HUES48 (cell line): Measurements from ENCODE around the gene SPO11.

Experiments
- H3K27ac ChIP-seq: one replicate; pipeline ENCODE4 v1.7.0; 2013; ENCODE audit warnings: low read depth, low read length, inconsistent platforms
- H3K27me3 ChIP-seq: 2 replicates; pipeline ENCODE4 v1.6.1; 2013; ENCODE audit warnings: mild to moderate bottlenecking, low read length; ENCODE audit not compliant: control insufficient read depth, insufficient read depth
- H3K36me3 ChIP-seq: 2 replicates; pipeline ENCODE4 v1.6.1; 2013; ENCODE audit warnings: low read length; ENCODE audit not compliant: control insufficient read depth, insufficient read depth
- H3K4me1 ChIP-seq: 2 replicates; pipeline ENCODE4 v1.6.1; 2013; ENCODE audit warnings: mild to moderate bottlenecking, low read length; ENCODE audit not compliant: control insufficient read depth, insufficient read depth
- H3K4me3 ChIP-seq: 2 replicates; pipeline ENCODE4 v1.5.1; 2013; ENCODE audit warnings: mild to moderate bottlenecking, low read depth, low read length
- H3K9ac ChIP-seq: 2 replicates; pipeline ENCODE4 v1.6.1; 2013; ENCODE audit warnings: mild to moderate bottlenecking, low read depth, low read length, moderate library complexity
- H3K9me3 ChIP-seq: 2 replicates; pipeline ENCODE4 v1.6.1; 2013; ENCODE audit warnings: low read length; ENCODE audit not compliant: control insufficient read depth, insufficient read depth

The SPO11 gene

GRCh38 chr20:57375652-57376230, 46.1 kb downstream of the SPO11 start:
- no peaks in the 10 kb centered on the region for H3K27me3 ChIP-seq
- peaks cover 94% of the 10 kb centered on the region for H3K36me3 ChIP-seq
- H3K27ac ChIP-seq = no peak overlapping the region
- no peak overlapping the region for H3K4me3 ChIP-seq
- no peaks in the 10 kb centered on the region for H3K9me3 ChIP-seq
- peaks cover 8% of the 10 kb centered on the region for H3K4me1 ChIP-seq
- H3K9ac ChIP-seq = no peak overlapping the region

- no peak overlapping the region for H3K9ac ChIP-seq
These were observed 47.7 kb downstream of the SPO11 start for GRCh38 chr20:57377350-57377749.

DNA sequence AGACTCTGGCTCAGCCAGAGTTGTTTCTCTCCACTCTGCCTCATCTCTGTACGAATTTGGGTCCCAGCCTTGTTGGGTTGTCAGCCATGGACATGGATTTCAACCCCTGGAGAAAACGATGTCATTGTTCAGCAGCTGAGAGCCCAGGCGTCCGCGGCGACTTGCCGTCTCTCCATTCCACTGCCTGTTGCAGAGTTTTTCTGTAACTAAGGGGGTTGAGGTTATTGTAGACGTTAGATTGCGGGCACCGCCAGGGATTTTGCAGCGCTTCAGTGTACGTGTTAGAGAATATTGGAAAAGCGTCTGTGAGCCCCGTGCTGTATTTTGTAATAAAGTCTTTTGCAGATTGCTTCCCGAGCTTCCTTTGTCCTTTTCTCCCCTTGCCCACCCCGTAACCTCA, 48.5 kb downstream of the SPO11 start:
- H3K36me3 ChIP-seq = peaks cover 73% of the 10 kb centered on the region

More at GRCh38 chr20:57377350-57377749, 47.7 kb downstream of the SPO11 start:
- no peak overlapping the region for H3K4me3 ChIP-seq
- H3K27me3 ChIP-seq = no peaks in the 10 kb centered on the region
- H3K36me3 ChIP-seq = peaks cover 80% of the 10 kb centered on the region
- H3K27ac ChIP-seq = no peak overlapping the region
- no peaks in the 10 kb centered on the region for H3K9me3 ChIP-seq
- H3K4me1 ChIP-seq = peaks cover 8% of the 10 kb centered on the region

GRCh38 chr20:57378646-57379262, 49.2 kb downstream of the SPO11 start:
- Histone ChIP-seq H3K4me3 (no peak overlapping the region), H3K4me1 (peaks cover 8% of the 10 kb centered on the region), H3K9ac (no peak overlapping the region), H3K27me3 (no peaks in the 10 kb centered on the region), H3K36me3 (peaks cover 66% of the 10 kb centered on the region), H3K9me3 (no peaks in the 10 kb centered on the region), H3K27ac (no peak overlapping the region)

More for the DNA sequence above, 48.5 kb downstream of the SPO11 start:
- Histone ChIP-seq H3K9ac (no peak overlapping the region), H3K9me3 (no peaks in the 10 kb centered on the region), H3K4me3 (no peak overlapping the region), H3K27me3 (no peaks in the 10 kb centered on the region), H3K4me1 (peaks cover 8% of the 10 kb centered on the region), H3K27ac (no peak overlapping the region)

- Histone ChIP-seq H3K36me3 (peaks cover 64% of the 10 kb centered on the region), H3K9me3 (no peaks in the 10 kb centered on the region), H3K9ac (no peak overlapping the region), H3K27ac (no peak overlapping the region), H3K4me1 (peaks cover 6% of the 10 kb centered on the region), H3K4me3 (no peak overlapping the region), H3K27me3 (no peaks in the 10 kb centered on the region)
These were observed 49.7 kb downstream of the SPO11 start for GRCh38 chr20:57379263-57379647.

DNA sequence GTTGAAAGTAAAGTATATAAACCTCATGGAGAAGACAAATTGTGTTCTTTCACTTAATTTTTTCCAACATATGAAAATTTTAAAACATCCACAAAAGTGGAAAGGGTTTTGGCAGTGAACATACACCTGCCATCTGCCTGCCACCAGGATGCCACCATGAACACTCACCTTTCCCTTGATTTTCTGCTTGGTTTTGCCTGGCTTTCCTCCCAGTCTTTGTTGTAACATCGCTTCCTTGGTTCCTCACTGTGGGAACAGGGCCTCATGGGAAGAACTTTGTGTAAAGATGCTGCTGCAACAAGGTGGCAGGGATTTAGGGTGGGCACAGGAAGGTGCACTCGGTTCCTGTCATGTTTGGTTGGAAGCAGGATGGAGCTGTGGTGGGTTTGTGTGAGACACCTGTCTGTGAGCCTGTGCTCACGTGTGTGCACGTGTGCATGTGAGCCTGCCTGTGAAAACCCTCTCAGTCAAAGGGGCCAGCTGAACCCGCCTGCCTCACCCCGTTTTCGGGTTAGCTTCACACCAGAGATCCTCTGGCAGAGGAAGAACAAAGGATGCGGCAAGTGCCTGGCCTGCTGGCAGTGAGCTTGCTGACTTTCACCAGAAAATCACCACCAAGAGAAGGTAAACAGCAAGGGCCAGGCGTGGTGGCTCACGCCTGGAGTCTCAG, 50.6 kb downstream of the SPO11 start:
- Histone ChIP-seq H3K27me3 (no peaks in the 10 kb centered on the region), H3K36me3 (peaks cover 55% of the 10 kb centered on the region), H3K9ac (no peak overlapping the region), H3K4me3 (no peak overlapping the region), H3K27ac (no peak overlapping the region), H3K4me1 (no peaks in the 10 kb centered on the region), H3K9me3 (no peaks in the 10 kb centered on the region)

- no peak overlapping the region for H3K27ac ChIP-seq
- no peaks in the 10 kb centered on the region for H3K4me1 ChIP-seq
- no peak overlapping the region for H3K9ac ChIP-seq
- H3K4me3 ChIP-seq = no peak overlapping the region
- H3K27me3 ChIP-seq = no peaks in the 10 kb centered on the region
- H3K9me3 ChIP-seq = no peaks in the 10 kb centered on the region
- H3K36me3 ChIP-seq = peaks cover 38% of the 10 kb centered on the region
These were observed 52.2 kb downstream of the SPO11 start for GRCh38 chr20:57381596-57382503.

- Histone ChIP-seq H3K36me3 (peaks cover 32% of the 10 kb centered on the region), H3K4me3 (no peak overlapping the region), H3K27ac (no peak overlapping the region), H3K27me3 (no peaks in the 10 kb centered on the region), H3K4me1 (no peaks in the 10 kb centered on the region), H3K9me3 (no peaks in the 10 kb centered on the region), H3K9ac (no peak overlapping the region)
These were observed 52.9 kb downstream of the SPO11 start for GRCh38 chr20:57382516-57382915.

- Histone ChIP-seq H3K9ac (no peak overlapping the region), H3K27me3 (no peaks in the 10 kb centered on the region), H3K4me1 (no peaks in the 10 kb centered on the region), H3K4me3 (no peak overlapping the region), H3K27ac (no peak overlapping the region), H3K36me3 (peaks cover 20% of the 10 kb centered on the region), H3K9me3 (no peaks in the 10 kb centered on the region)
These were observed 54.1 kb downstream of the SPO11 start for GRCh38 chr20:57383447-57384347.

GRCh38 chr20:57384486-57384885, 54.9 kb downstream of the SPO11 start:
- Histone ChIP-seq H3K4me1 (0 out of 2 replicates have a peak, but pooled peaks cover under 1% of the 10 kb centered on the region), H3K27me3 (no peaks in the 10 kb centered on the region), H3K27ac (no peak overlapping the region), H3K9me3 (no peaks in the 10 kb centered on the region), H3K9ac (no peak overlapping the region), H3K4me3 (no peak overlapping the region), H3K36me3 (peaks cover 14% of the 10 kb centered on the region)
